ENCODE measurements around the gene CHIA.
"Not testable (repeated sequence)": the region's sequence is repeated elsewhere in the genome, so short reads cannot be mapped to it uniquely, and the experiment has no call there.

The CHIA gene

GRCh38 chr1:111346089-111346885, 55.6 kb downstream of the CHIA start:
- DNase-seq (ENCODE audit: low read depth, low spot score): no peak
- ChIA-PET POLR2A (no interaction called here), CTCF (interaction anchor here (1.6 kb wide), 1 partner anchor 91 kb away, joined by 3 read pairs; no protein-coding TSS in a partner anchor)
- H3K4me3 ChIP-seq (ENCODE audit: low read depth, low read length): peak overlapping the region; percentile 65
- peak; percentile 5 for TF ChIP-seq CTCF (IDR thresholded peaks at IDR 0.05; ENCODE audit: insufficient read depth, low read length, missing control alignments)

GRCh38 chr1:111347026-111347425, 56.4 kb downstream of the CHIA start:
- POLR2A ChIA-PET: no interaction called here
- no peak for DNase-seq (ENCODE audit: low read depth, low spot score)
- H3K4me3 ChIP-seq (ENCODE audit: low read depth, low read length): no peak overlapping the region
- CTCF ChIA-PET: interaction anchor here (1.0 to 1.6 kb wide), 2 partner anchors 13 to 91 kb away, joined by 3 read pairs; no protein-coding TSS in a partner anchor
- TF ChIP-seq CTCF (IDR thresholded peaks at IDR 0.05; ENCODE audit: insufficient read depth, low read length, missing control alignments): no peak

GRCh38 chr1:111351700-111352099, 61.0 kb downstream of the CHIA start:
- DNase-seq (ENCODE audit: low read depth, low spot score): no peak
- no peak overlapping the region for H3K4me3 ChIP-seq (ENCODE audit: low read depth, low read length)
- CTCF ChIA-PET: interaction anchor here (1.1 kb wide), 1 partner anchor 321 kb away, joined by 3 read pairs; no protein-coding TSS in a partner anchor
- POLR2A ChIA-PET: no interaction called here
- no peak for TF ChIP-seq CTCF (IDR thresholded peaks at IDR 0.05; ENCODE audit: insufficient read depth, low read length, missing control alignments)

- TF ChIP-seq CTCF (IDR thresholded peaks at IDR 0.05; ENCODE audit: insufficient read depth, low read length, missing control alignments): no peak
- no peak for DNase-seq (ENCODE audit: low read depth, low spot score)
- POLR2A ChIA-PET: no interaction called here
- no peak overlapping the region for H3K4me3 ChIP-seq (ENCODE audit: low read depth, low read length)
- CTCF ChIA-PET: no interaction called here
Observed at GRCh38 chr1:111354584-111354983, 63.9 kb downstream of the CHIA start.

- no peak for TF ChIP-seq CTCF (IDR thresholded peaks at IDR 0.05; ENCODE audit: insufficient read depth, low read length, missing control alignments)
- DNase-seq (ENCODE audit: low read depth, low spot score): no peak
- ChIA-PET POLR2A (no interaction called here), CTCF (no interaction called here)
- H3K4me3 ChIP-seq (ENCODE audit: low read depth, low read length): no peak overlapping the region
Observed at GRCh38 chr1:111358964-111359363, 68.3 kb downstream of the CHIA start.

- POLR2A ChIA-PET: no interaction called here
- TF ChIP-seq CTCF (IDR thresholded peaks at IDR 0.05; ENCODE audit: insufficient read depth, low read length, missing control alignments): no peak
- CTCF ChIA-PET: no interaction called here
- H3K4me3 ChIP-seq (ENCODE audit: low read depth, low read length): no peak overlapping the region
- no peak for DNase-seq (ENCODE audit: low read depth, low spot score)
Observed at GRCh38 chr1:111359376-111359775, 68.7 kb downstream of the CHIA start.

GRCh38 chr1:111360257-111360656, 69.6 kb downstream of the CHIA start:
- DNase-seq (ENCODE audit: low read depth, low spot score); CTCF ChIA-PET; POLR2A ChIA-PET: not testable (repeated sequence)

More at GRCh38 chr1:111360257-111360656, 69.6 kb downstream of the CHIA start:
- H3K4me3 ChIP-seq (ENCODE audit: low read depth, low read length): not testable (repeated sequence)
